CD14-positive monocyte (primary cell): Measurements from ENCODE around the gene AMER1. TPM values are rescaled to one million over a fixed set of nuclear protein-coding genes. Genes with fewer than 3 reads are reported as not detected.

ENCODE experiments used
- DNase-seq, 3 donors: peaks; one replicate each; pipeline ENCODE4 v3.0.0-alpha.2; 2011 to 2022
- H2AFZ ChIP-seq: 2 replicates; pipeline ENCODE4 v1.6.0; 2012; ENCODE audit warnings: mild to moderate bottlenecking, low read depth, low read length, inconsistent platforms; ENCODE audit not compliant: insufficient read depth, poor library complexity, severe bottlenecking
- H3K27ac ChIP-seq, 2 donors: 1 replicate in 1 of 2; 2 replicates in 1 of 2; pipeline ENCODE4 v1.5.1; 2012 to 2013; ENCODE audit warnings: low read length in 2 of 2, control low read depth in 1 of 2, inconsistent platforms in 1 of 2, low read depth in 1 of 2, mild to moderate bottlenecking in 1 of 2
- H3K27me3 ChIP-seq, 2 donors: one replicate each; pipeline versions ENCODE4 v1.6.0 to v1.6.1; 2011 to 2013; ENCODE audit warnings: low read length in 2 of 2; ENCODE audit not compliant: control insufficient read depth in 2 of 2, insufficient read depth in 2 of 2
- H3K36me3 ChIP-seq, 2 donors: replicated peaks in 1 of 2; 1 replicate in 1 of 2; 2 replicates in 1 of 2; pipeline versions ENCODE4 v1.5.1 to v1.6.1; 2012 to 2013; ENCODE audit warnings: low read length in 2 of 2, control low read depth in 1 of 2, inconsistent platforms in 1 of 2, mild to moderate bottlenecking in 1 of 2; ENCODE audit not compliant: insufficient read depth in 2 of 2, control insufficient read depth in 1 of 2
- H3K4me1 ChIP-seq, 2 donors: 1 replicate in 1 of 2; 2 replicates in 1 of 2; pipeline versions ENCODE4 v1.5.1 to v1.6.1; 2012 to 2013; ENCODE audit warnings: low read length in 2 of 2, control low read depth in 1 of 2, inconsistent platforms in 1 of 2, mild to moderate bottlenecking in 1 of 2, moderate library complexity in 1 of 2; ENCODE audit not compliant: insufficient read depth in 2 of 2, control insufficient read depth in 1 of 2
- H3K4me2 ChIP-seq: replicated peaks from 2 replicates; pipeline ENCODE3; 2012; ENCODE audit warnings: low read length, moderate library complexity, mild to moderate bottlenecking; ENCODE audit not compliant: poor library complexity, severe bottlenecking; ENCODE audit errors: extremely low read depth
- H3K4me3 ChIP-seq, 3 experiments: fragments of 200-600 bp in 1 of 3; sonication (generic) in 1 of 3; replicated peaks in 1 of 3; 1 replicate in 2 of 3; 2 replicates in 1 of 3; pipeline ENCODE4 v1.5.1; 2011 to 2013; ENCODE audit warnings: low read length in 3 of 3, mild to moderate bottlenecking in 3 of 3, control low read depth in 2 of 3, low read depth in 2 of 3, inconsistent platforms in 1 of 3, moderate library complexity in 1 of 3
- H3K79me2 ChIP-seq: 2 replicates; pipeline ENCODE4 v1.6.0; 2012; ENCODE audit warnings: mild to moderate bottlenecking, control low read depth, inconsistent platforms, low read length, moderate library complexity; ENCODE audit not compliant: insufficient read depth
- H3K9ac ChIP-seq: 2 replicates; pipeline ENCODE4 v1.6.0; 2017; ENCODE audit warnings: low read length, mild to moderate bottlenecking; ENCODE audit not compliant: insufficient read depth, poor library complexity, severe bottlenecking
- H3K9me3 ChIP-seq, 2 donors: replicated peaks in 1 of 2; 1 replicate in 1 of 2; 2 replicates in 1 of 2; pipeline versions ENCODE4 v1.5.1 to v1.6.1; 2012 to 2013; ENCODE audit warnings: low read length in 2 of 2, control low read depth in 1 of 2; ENCODE audit not compliant: control insufficient read depth in 1 of 2, insufficient read depth in 1 of 2
- H4K20me1 ChIP-seq: 2 replicates; pipeline ENCODE4 v1.6.0; 2012; ENCODE audit warnings: mild to moderate bottlenecking, low read length, control low read depth, moderate library complexity; ENCODE audit not compliant: insufficient read depth
- H3K27ac Mint-ChIP-seq, 7 donors: one replicate each; pipeline ENCODE4 v1.8.0; 2020; ENCODE audit warnings: mild to moderate bottlenecking in 7 of 7, mixed read lengths in 7 of 7, moderate library complexity in 6 of 7, inconsistent platforms in 2 of 7
- H3K27me3 Mint-ChIP-seq, 3 donors: one replicate each; pipeline ENCODE4 v1.8.0; 2021 to 2022; ENCODE audit warnings: low read depth in 3 of 3, mild to moderate bottlenecking in 3 of 3, mixed read lengths in 3 of 3, moderate library complexity in 3 of 3, inconsistent platforms in 1 of 3
- H3K36me3 Mint-ChIP-seq, 2 donors: one replicate each; pipeline ENCODE4 v1.8.0; 2020; ENCODE audit warnings: mixed read lengths in 2 of 2, inconsistent platforms in 1 of 2, mild to moderate bottlenecking in 1 of 2
- H3K4me1 Mint-ChIP-seq: one replicate; pipeline ENCODE4 v1.8.0; 2020; ENCODE audit warnings: mild to moderate bottlenecking, mixed read lengths
- H3K4me3 Mint-ChIP-seq, 2 donors: one replicate each; pipeline ENCODE4 v1.8.0; 2020; ENCODE audit warnings: mild to moderate bottlenecking in 2 of 2, mixed read lengths in 2 of 2, moderate library complexity in 1 of 2
- H3K9me3 Mint-ChIP-seq, 7 donors: one replicate each; pipeline ENCODE4 v1.8.0; 2020 to 2022; ENCODE audit warnings: mixed read lengths in 7 of 7, mild to moderate bottlenecking in 6 of 7, moderate library complexity in 6 of 7, inconsistent platforms in 2 of 7
- WGBS: methylation state at CpG from one replicate; pipeline ENCODE4 v1.1.5; 2013; ENCODE audit warnings: missing lambda C conversion rate; ENCODE audit not compliant: insufficient coverage; 5-methylcytosine and 5-hydroxymethylcytosine counted together
- intact Hi-C, 2 donors: fragments of 100-400 bp; cut with micrococcal nuclease; formaldehyde crosslinking; loops; one replicate each; pipeline versions ENCODE4 v1.15.0 to v1.15.1; 2023
- polyA plus RNA-seq, 3 donors: library from polyadenylated mRNA; depleted of rRNA in 1 of 3; unstranded in 2 of 3; stranded (reverse) in 1 of 3; fragments of 300-500 nt in 2 of 3; fragments of >200 nt in 1 of 3; fragmentation: Illumina TruSeq in 2 of 3; gene quantifications; 1 replicate in 2 of 3; 2 replicates in 1 of 3; pipeline ENCODE4 v1.2.3, GENCODE V29; 2012 to 2021
- TF ChIP-seq, protein P1 (sequence below): fragments of 200-600 bp; IDR thresholded peaks from one replicate; pipeline ENCODE4 v1.8.0; 2022; ENCODE audit warnings: antibody characterized with exemption, mild to moderate bottlenecking

Gene AMER1
- polyA plus RNA-seq, 3 donors = 0.02 to 0.97 (median 0.03) TPM

- Histone ChIP-seq H3K4me3 (peak overlapping the region; percentile 57 to 80 (median 76)), H3K4me1 (peaks cover 17 to 18% of the 10 kb centered on the region in 2 donors), H3K36me3 (no peaks in the 10 kb centered on the region), H3K4me2 (peak overlapping the region; percentile 81), H3K9ac (peak overlapping the region; percentile 72), H4K20me1 (no peaks in the 10 kb centered on the region), H3K79me2 (no peaks in the 10 kb centered on the region), H3K27me3 (no peaks in the 10 kb centered on the region), H2AFZ (peak overlapping the region; percentile 83), H3K9me3 (no peaks in the 10 kb centered on the region), H3K27ac (no peak overlapping the region)
- Mint-ChIP-seq H3K4me3 (peak overlapping the region; percentile 88 to 90), H3K4me1 (peaks cover 20% of the 10 kb centered on the region), H3K9me3 (peaks cover 0 to 6% (median 0%) of the 10 kb centered on the region in 7 donors), H3K27me3 (peaks cover 0 to 6% (median 2%) of the 10 kb centered on the region in 3 donors), H3K27ac (no peak overlapping the region), H3K36me3 (no peaks in the 10 kb centered on the region)
- peak in 2 of 3 donors; percentile 0 to 7 for DNase-seq
- WGBS = under 1% methylated on average over 20 of the region's 46 CpGs
- intact Hi-C loops = loop anchor here in 1 of 2 donors (10.0 kb wide), 1 partner anchor 450 kb away; a partner anchor contains a TSS
- TF ChIP-seq, protein P1, sequence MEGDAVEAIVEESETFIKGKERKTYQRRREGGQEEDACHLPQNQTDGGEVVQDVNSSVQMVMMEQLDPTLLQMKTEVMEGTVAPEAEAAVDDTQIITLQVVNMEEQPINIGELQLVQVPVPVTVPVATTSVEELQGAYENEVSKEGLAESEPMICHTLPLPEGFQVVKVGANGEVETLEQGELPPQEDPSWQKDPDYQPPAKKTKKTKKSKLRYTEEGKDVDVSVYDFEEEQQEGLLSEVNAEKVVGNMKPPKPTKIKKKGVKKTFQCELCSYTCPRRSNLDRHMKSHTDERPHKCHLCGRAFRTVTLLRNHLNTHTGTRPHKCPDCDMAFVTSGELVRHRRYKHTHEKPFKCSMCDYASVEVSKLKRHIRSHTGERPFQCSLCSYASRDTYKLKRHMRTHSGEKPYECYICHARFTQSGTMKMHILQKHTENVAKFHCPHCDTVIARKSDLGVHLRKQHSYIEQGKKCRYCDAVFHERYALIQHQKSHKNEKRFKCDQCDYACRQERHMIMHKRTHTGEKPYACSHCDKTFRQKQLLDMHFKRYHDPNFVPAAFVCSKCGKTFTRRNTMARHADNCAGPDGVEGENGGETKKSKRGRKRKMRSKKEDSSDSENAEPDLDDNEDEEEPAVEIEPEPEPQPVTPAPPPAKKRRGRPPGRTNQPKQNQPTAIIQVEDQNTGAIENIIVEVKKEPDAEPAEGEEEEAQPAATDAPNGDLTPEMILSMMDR = no peak
These were observed 637 bp downstream of the AMER1 start for GRCh38 chrX:64204701-64205440.

GRCh38 chrX:64204252-64204651, 1.3 kb downstream of the AMER1 start:
- Mint-ChIP-seq H3K27me3 (peaks cover 0 to 6% (median 2%) of the 10 kb centered on the region in 3 donors), H3K4me1 (peaks cover 20% of the 10 kb centered on the region), H3K27ac (peak overlapping the region in 1 of 7 donors; percentile 45), H3K4me3 (peak overlapping the region; percentile 66 to 88), H3K9me3 (peaks cover 0 to 6% (median 0%) of the 10 kb centered on the region in 7 donors), H3K36me3 (no peaks in the 10 kb centered on the region)
- Histone ChIP-seq H3K79me2 (no peaks in the 10 kb centered on the region), H3K4me2 (peak overlapping the region; percentile 81), H3K9ac (peak overlapping the region; percentile 25), H4K20me1 (no peaks in the 10 kb centered on the region), H2AFZ (peak overlapping the region; percentile 83), H3K4me3 (peak overlapping the region in 1 of 3 experiments; percentile 80), H3K27ac (no peak overlapping the region), H3K27me3 (no peaks in the 10 kb centered on the region), H3K36me3 (no peaks in the 10 kb centered on the region), H3K4me1 (peaks cover 17 to 18% of the 10 kb centered on the region in 2 donors), H3K9me3 (no peaks in the 10 kb centered on the region)
- no peak for DNase-seq
- TF ChIP-seq, protein P1 = no peak
- 91% methylated on average over 10 of the region's 23 CpGs for WGBS
- intact Hi-C loops = loop anchor here in 1 of 2 donors (10.0 kb wide), 1 partner anchor 449 kb away; a partner anchor contains a TSS
